DMS53 treated with DMSO at 0.1 percent for 48 hours (cell line): ENCODE measurements around the gene UQCC3.
A peak's percentile ranks its signal among the peaks of the same experiment; 100 is the strongest.
"Not testable (repeated sequence)": the region's sequence is repeated elsewhere in the genome, so short reads cannot be mapped to it uniquely, and the experiment has no call there.

Experiments used
- DNase-seq: peaks from one replicate; lab custom pipeline; 2025; ENCODE audit not compliant: unreplicated experiment; lab: John Stamatoyannopoulos, UW

UQCC3 gene

GRCh38 chr11:62671608-62672389 is at the start of gene UQCC3, which contains the start of gene LBHD1:
Gene UQCC3, plus strand, starts transcription at chr11:62671673. Its CDS starts 73 bp downstream, at chr11:62671746.
Gene LBHD1, minus strand, starts transcription at chr11:62672267. Its CDS starts 2,236 bp downstream, at chr11:62670031.
- peak; percentile 77 for DNase-seq

- no peak for DNase-seq
Measured at GRCh38 chr11:62622476-62623089, 48.9 kb upstream of the UQCC3 start.

GRCh38 chr11:62627713-62628112 is 43.8 kb upstream of the UQCC3 start:
- no peak for DNase-seq

- DNase-seq, result no peak
Measured at GRCh38 chr11:62632492-62632891, 39.0 kb upstream of the UQCC3 start.

GRCh38 chr11:62644220-62644619 is 27.3 kb upstream of the UQCC3 start:
- no peak for DNase-seq

- no peak for DNase-seq
Measured at GRCh38 chr11:62645671-62645945, 25.9 kb upstream of the UQCC3 start.

GRCh38 chr11:62645946-62646824 is 25.3 kb upstream of the UQCC3 start, which contains the start of gene GANAB:
Gene GANAB, minus strand, starts transcription at chr11:62646613. Its CDS starts 14 bp downstream, at chr11:62646599.
- DNase-seq, result peak; percentile 95

GRCh38 chr11:62646825-62647608 is 24.5 kb upstream of the UQCC3 start:
- DNase-seq, result no peak

GRCh38 chr11:62647609-62648005 is 23.9 kb upstream of the UQCC3 start:
- no peak for DNase-seq

GRCh38 chr11:62648185-62648966 is 23.1 kb upstream of the UQCC3 start:
- no peak for DNase-seq

GRCh38 chr11:62648967-62649364 is 22.5 kb upstream of the UQCC3 start:
- DNase-seq, result no peak

- DNase-seq, result no peak
Measured at GRCh38 chr11:62649486-62649885, 22.0 kb upstream of the UQCC3 start.

GRCh38 chr11:62650283-62650682 is 21.2 kb upstream of the UQCC3 start:
- DNase-seq, result not testable (repeated sequence)

- no peak for DNase-seq
Measured at GRCh38 chr11:62652161-62653006, 19.1 kb upstream of the UQCC3 start.

GRCh38 chr11:62654297-62654696 is 17.2 kb upstream of the UQCC3 start:
- DNase-seq, result no peak

- DNase-seq, result no peak
Measured at GRCh38 chr11:62656796-62657429, 14.6 kb upstream of the UQCC3 start.

GRCh38 chr11:62664405-62665074 is 6.9 kb upstream of the UQCC3 start:
- DNase-seq, result peak; percentile 61

- peak; percentile 79 for DNase-seq
Measured at GRCh38 chr11:62665075-62665598, 6.3 kb upstream of the UQCC3 start, which contains the start of the genes C11orf98 and CSKMT. Gene C11orf98, minus strand, starts transcription at chr11:62665210. Its CDS starts 41 bp downstream, at chr11:62665169. Gene CSKMT, plus strand, starts transcription at chr11:62665312. Its CDS starts 568 bp downstream, at chr11:62665880.
